NT2/D1 (cell line): ENCODE data around the gene DCP1A.

Experiments
- SUZ12 ChIP-seq: IDR thresholded peaks from 2 replicates; pipeline ENCODE4 v1.6.1; 2011; ENCODE audit not compliant: insufficient read length, insufficient read depth; ENCODE audit errors: extremely low read depth
- YY1 ChIP-seq: IDR thresholded peaks from 2 replicates; pipeline ENCODE4 v1.6.1; 2011; ENCODE audit not compliant: insufficient read length, insufficient read depth
- ZNF274 ChIP-seq: IDR thresholded peaks from 2 replicates; pipeline ENCODE4 v1.6.1; 2011; ENCODE audit warnings: mild to moderate bottlenecking, low read depth, low read length

GRCh38 chr3:53242155-53242554, 105.2 kb downstream of the DCP1A start:
- TF ChIP-seq YY1 (no peak), ZNF274 (no peak), SUZ12 (no peak)
